HG03025 (cell line): ENCODE measurements around the gene CACNG7.

ENCODE experiments used
- ATAC-seq: cut with Tn5 transposase; IDR thresholded peaks from one replicate; pipeline ENCODE4 v1.9.1; 2021; ENCODE audit warnings: mild to moderate bottlenecking, moderate library complexity; ENCODE audit not compliant: unreplicated experiment, low FRiP score

CACNG7 gene

GRCh38 chr19:53878776-53879139, 30.3 kb upstream of the CACNG7 start:
- no peak for ATAC-seq

GRCh38 chr19:53879140-53880081, 29.7 kb upstream of the CACNG7 start:
- no peak for ATAC-seq

GRCh38 chr19:53880711-53881481, 28.2 kb upstream of the CACNG7 start:
- ATAC-seq: no peak

GRCh38 chr19:53881482-53882390, 27.3 kb upstream of the CACNG7 start, which contains the start of gene PRKCG:
Gene PRKCG, plus strand, starts transcription at chr19:53882197. Its CDS starts 298 bp downstream, at chr19:53882495.
- no peak for ATAC-seq

- no peak for ATAC-seq
Observed at GRCh38 chr19:53882391-53883050, 26.6 kb upstream of the CACNG7 start.

- no peak for ATAC-seq
Observed at GRCh38 chr19:53883231-53883661, 25.8 kb upstream of the CACNG7 start.

- ATAC-seq: no peak
Observed at GRCh38 chr19:53883741-53884140, 25.3 kb upstream of the CACNG7 start.

GRCh38 chr19:53884256-53884655, 24.8 kb upstream of the CACNG7 start:
- ATAC-seq: no peak

- no peak for ATAC-seq
Observed at GRCh38 chr19:53885036-53885435, 24.0 kb upstream of the CACNG7 start.

- no peak for ATAC-seq
Observed at GRCh38 chr19:53892301-53892980, 16.6 kb upstream of the CACNG7 start.

GRCh38 chr19:53892981-53893325, 16.1 kb upstream of the CACNG7 start:
- ATAC-seq: no peak

- no peak for ATAC-seq
Observed at GRCh38 chr19:53894707-53895106, 14.4 kb upstream of the CACNG7 start.

GRCh38 chr19:53896682-53897081, 12.4 kb upstream of the CACNG7 start:
- ATAC-seq: no peak

GRCh38 chr19:53897459-53897858, 11.6 kb upstream of the CACNG7 start:
- no peak for ATAC-seq

- no peak for ATAC-seq
Observed at GRCh38 chr19:53898166-53898565, 10.9 kb upstream of the CACNG7 start.

GRCh38 chr19:53898636-53899341, 10.3 kb upstream of the CACNG7 start:
- no peak for ATAC-seq

- ATAC-seq: no peak
Observed at GRCh38 chr19:53900191-53900860, 8.8 kb upstream of the CACNG7 start.

GRCh38 chr19:53903055-53903680, 5.9 kb upstream of the CACNG7 start:
- no peak for ATAC-seq
